Cardiac septum (tissue), 1 donor: Measurements from ENCODE around the gene SP6. TPM values are rescaled to one million over a fixed set of nuclear protein-coding genes. Genes with fewer than 3 reads are reported as not detected.

Experiments used
- DNase-seq: peaks from one replicate; pipeline ENCODE4 v3.0.0-alpha.2; 2020; ENCODE audit warnings: low spot score
- intact Hi-C: fragments of 100-400 bp; cut with DNase I; formaldehyde crosslinking; loops from one replicate; pipeline ENCODE4 v1.14.0; 2022
- total RNA-seq: library from RNA; stranded (reverse); fragmentation: NEBNext Ultra II Directional; extraction: Animal tissue kit (Norgen Biotek cat#: 25700); gene quantifications from one replicate; pipeline ENCODE4 v1.2.1, GENCODE V29; 2021
- donor health status: DM: no; HTN: no; CAD: no.

Gene SP6
- total RNA-seq, 1 donor from 2014 or later: 0.08 TPM

DNA sequence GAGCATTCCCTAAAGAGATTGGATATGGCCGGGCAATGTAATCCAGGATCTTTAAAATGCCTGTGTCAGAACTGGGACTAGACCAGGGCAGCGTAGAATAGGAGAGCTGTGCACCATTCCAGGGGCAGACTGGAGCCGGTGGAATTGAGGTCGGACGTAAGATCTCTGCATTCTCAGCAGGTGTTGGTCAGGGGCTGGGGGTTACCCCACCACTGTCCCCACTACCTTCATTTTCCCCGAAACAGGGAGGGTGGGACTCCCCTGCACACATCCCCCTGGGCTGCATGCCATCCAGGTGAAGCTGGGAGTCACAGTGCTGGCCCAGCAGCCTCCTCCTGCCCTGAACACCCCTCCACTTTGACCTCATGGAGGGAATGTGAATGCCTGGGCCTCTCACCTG, 47.2 kb downstream of the SP6 start:
- DNase-seq: no peak
- intact Hi-C loops: loop anchor here (5.0 kb wide), 1 partner anchor 106 kb away; no protein-coding TSS in a partner anchor

DNA sequence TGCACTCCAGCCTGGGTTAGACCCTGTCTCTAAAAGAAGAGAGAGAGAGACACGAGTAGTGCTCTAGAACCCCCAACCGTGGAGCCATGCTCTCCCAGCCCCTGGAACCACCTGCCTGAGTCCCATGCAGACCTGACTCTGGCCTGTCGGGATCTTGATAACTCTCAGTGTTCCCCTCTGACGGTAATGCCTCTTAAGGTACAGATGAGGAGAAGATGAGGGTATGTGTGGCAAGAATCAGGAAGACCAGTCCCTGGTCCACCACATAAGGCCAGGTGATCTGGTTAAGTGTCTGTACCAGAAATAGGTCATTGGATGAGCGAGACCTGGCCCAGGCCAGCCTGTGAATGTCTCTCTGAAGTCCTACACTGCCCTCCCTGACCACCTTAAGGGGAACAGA, 47.8 kb downstream of the SP6 start:
- DNase-seq: no peak
- intact Hi-C loops: loop anchor here (5.0 kb wide), 1 partner anchor 106 kb away; no protein-coding TSS in a partner anchor

DNA sequence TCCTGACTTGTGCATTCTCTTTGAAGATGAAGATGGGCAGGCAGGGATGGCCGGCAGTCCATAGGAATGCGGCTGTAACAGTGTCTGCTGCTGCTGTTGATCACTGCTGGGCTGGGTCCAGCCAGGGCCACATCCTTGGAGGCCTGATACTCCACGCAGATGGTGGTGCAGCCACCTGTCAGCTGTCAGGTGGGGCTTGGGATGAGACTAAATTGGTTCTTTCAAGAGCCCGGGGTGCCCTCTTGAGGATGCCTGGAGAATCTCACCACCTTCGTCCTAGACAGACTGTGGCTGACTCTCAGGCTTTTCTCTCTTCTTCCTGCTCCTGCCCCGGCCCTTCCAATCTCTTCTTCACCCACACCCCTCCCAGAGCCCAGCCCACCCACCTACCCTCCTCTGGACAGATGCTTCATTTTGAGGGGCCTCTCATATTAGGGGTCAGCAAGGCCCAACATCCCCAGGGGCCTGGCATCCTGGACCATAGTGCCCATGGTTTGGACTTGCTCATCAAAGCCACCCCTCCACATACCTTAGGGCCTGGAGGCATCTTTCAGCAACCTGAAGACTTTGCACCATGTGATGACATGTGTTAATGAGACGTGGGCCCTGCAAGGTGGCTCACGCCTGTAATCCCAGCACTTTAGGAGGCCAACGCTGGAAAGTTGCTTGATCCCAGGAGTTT, 48.5 kb downstream of the SP6 start:
- intact Hi-C loops: loop anchor here (5.0 kb wide), 1 partner anchor 105 kb away; no protein-coding TSS in a partner anchor

DNA sequence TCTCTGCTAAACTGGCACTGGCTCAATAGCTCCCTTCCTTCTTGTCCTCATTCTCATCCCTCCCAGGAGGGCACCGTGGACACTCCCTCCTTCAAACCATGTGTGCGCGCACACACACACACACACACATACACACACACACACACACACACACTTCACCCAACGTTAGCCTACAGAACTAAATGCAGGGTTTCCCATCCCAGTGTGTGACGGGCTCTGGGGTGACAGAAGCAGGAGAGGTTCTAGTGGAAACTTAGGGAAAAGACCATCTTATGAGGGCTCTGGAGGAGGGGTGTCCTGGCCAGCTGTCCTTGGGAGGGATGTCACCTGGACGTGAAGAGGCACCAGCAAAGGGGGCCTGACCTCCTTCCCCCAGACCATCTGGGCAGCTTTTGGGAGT, 49.1 kb downstream of the SP6 start:
- no peak for DNase-seq
- intact Hi-C loops: loop anchor here (5.0 kb wide), 1 partner anchor 105 kb away; no protein-coding TSS in a partner anchor

More for the DNA sequence above, 48.5 kb downstream of the SP6 start:
- no peak for DNase-seq

DNA sequence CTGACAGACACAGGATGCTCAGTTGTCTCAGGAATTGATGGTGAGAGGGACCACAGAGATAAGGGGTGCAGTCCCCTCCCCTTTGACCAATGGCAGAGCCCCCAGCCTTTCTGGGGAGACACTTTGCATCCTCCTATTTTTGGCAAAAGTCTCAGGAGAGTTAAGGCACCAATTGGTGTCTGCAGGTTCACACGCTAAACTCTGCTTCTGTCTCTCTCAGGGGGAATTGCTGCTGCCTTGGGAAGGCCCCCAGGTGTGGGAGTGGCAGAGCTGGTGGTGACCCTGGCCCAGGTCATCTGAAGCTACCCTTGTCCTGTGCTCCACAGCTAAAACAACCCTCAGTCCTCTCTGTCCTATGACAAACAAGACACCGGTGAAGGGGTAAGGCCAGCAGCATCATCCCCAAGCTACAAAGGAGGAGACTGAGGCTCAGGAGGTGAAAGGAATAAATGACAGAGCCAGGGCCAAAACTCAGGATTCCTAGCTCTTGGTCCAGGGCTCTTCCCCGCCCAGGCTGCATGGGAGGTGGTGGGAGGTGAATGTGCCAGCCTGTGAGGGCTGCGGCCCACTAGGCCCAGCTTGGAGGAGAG, 49.7 kb downstream of the SP6 start:
- intact Hi-C loops: loop anchor here (5.0 kb wide), 1 partner anchor 104 kb away; no protein-coding TSS in a partner anchor
- DNase-seq: no peak

DNA sequence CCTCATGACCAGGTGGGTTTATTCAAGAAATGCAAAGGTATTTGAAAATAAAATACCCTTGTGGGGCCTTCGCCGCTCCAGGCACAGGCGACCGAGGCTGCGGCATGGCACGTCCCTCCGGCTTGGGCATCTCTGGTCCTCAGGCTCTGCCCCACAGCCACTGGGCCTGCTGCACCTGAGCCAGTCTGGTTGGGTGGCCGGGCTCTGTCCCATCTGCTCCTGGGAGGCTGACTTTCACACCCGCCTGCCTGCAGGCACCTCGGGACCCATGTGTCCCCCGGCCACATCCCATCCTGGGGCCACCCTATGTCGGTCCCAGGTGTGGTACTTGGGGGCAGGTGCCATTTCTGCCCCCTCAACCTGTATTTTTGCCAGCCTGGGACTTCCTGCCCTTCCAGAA, 50.3 kb downstream of the SP6 start:
- DNase-seq: no peak
- intact Hi-C loops: loop anchor here (5.0 kb wide), 1 partner anchor 103 kb away; no protein-coding TSS in a partner anchor

DNA sequence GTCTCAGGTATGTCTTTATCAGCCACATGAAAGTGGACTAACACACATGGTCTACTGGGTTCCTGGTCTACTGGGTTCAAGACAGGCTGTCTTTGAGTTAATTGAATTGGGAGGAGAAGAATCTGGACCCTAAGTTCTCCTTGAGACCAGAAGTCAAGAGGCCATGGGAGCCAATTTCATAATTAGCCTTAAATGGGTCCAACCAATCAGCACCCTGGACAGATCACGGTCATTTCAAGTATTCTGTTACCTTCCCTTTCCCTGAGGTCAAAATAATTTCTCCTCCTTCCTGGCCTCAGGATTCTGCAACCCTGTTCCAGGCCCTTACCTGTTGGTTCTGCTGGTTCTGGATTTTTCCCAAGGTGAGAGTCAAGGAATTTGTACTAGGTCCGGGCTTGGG, 53.2 kb downstream of the SP6 start:
- DNase-seq: no peak
- intact Hi-C loops: no loop called here

Other genes starting within 250 kb of the SP6 start
- gene KPNB1, start 201.2 kb downstream of the SP6 start, total RNA-seq: 185 TPM
- gene TBKBP1, start 157.0 kb downstream of the SP6 start, total RNA-seq: 11.2 TPM
- 0.30 TPM for gene TBX21, start 117.9 kb downstream of the SP6 start, total RNA-seq
- 8.7 TPM for gene OSBPL7, start 29.4 kb downstream of the SP6 start, total RNA-seq
- 55.5 TPM for gene MRPL10, start 19.6 kb downstream of the SP6 start, total RNA-seq
- 0.27 TPM for gene LRRC46, start 19.5 kb downstream of the SP6 start, total RNA-seq
- gene SCRN2, start 9.9 kb downstream of the SP6 start, total RNA-seq: 32.1 TPM
- 16.3 TPM for gene SP2, start 45.1 kb upstream of the SP6 start, total RNA-seq
- gene PNPO, start 90.4 kb upstream of the SP6 start, total RNA-seq: 21.3 TPM
- gene PRR15L, start 106.7 kb upstream of the SP6 start, total RNA-seq: not detected
- gene CDK5RAP3, start 120.0 kb upstream of the SP6 start, total RNA-seq: 58.2 TPM
- gene COPZ2, start 186.6 kb upstream of the SP6 start, total RNA-seq: 78.6 TPM
- gene NFE2L1, start 197.2 kb upstream of the SP6 start, total RNA-seq: 604 TPM